ENCODE results near the gene PLPPR1. TPM values are rescaled to one million over a fixed set of nuclear protein-coding genes. Genes with fewer than 3 reads are reported as not detected.

The PLPPR1 gene
- total and polyA plus RNA-seq, 2 donors (not counting 1 experiment from before 2014, with no cell fraction given), result not detected

DNA sequence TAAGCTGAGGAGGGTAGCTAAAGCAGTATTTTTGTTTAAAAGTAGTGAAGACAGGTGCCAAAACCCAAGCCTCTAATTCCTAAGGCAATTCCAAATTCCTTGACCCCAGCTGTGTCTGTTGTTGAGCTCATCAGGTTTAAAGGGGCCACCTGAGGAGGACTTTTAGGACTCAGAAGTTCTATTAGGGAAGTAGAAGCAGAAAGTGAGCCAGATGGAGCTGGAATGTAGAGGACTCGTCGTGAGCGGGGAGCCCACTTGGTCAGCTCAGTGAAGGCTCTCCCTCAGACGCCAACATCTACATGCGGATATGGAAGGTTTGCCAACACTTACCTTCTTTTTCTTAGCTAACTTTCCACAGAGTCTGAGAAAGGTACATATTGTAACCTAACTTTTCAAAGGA, 102.8 kb downstream of the PLPPR1 start:
- DNase-seq (ENCODE audit: low read depth in 2 of 2), result no peak
- TF ChIP-seq, protein P1, sequence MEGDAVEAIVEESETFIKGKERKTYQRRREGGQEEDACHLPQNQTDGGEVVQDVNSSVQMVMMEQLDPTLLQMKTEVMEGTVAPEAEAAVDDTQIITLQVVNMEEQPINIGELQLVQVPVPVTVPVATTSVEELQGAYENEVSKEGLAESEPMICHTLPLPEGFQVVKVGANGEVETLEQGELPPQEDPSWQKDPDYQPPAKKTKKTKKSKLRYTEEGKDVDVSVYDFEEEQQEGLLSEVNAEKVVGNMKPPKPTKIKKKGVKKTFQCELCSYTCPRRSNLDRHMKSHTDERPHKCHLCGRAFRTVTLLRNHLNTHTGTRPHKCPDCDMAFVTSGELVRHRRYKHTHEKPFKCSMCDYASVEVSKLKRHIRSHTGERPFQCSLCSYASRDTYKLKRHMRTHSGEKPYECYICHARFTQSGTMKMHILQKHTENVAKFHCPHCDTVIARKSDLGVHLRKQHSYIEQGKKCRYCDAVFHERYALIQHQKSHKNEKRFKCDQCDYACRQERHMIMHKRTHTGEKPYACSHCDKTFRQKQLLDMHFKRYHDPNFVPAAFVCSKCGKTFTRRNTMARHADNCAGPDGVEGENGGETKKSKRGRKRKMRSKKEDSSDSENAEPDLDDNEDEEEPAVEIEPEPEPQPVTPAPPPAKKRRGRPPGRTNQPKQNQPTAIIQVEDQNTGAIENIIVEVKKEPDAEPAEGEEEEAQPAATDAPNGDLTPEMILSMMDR (conservative IDR thresholded peaks at IDR 0.05 in 1 of 2, IDR thresholded peaks at IDR 0.05 in 1 of 2; ENCODE audit: low read depth in 1 of 2, low read length in 2 of 2), result no peak
- TF ChIP-seq EZH2 (IDR thresholded peaks at IDR 0.05; ENCODE audit: low read length, missing control alignments), result no peak
- H3K4me1 ChIP-seq (ENCODE audit: control insufficient read depth, extremely low read depth, insufficient read depth, low read length), result no peaks in the 10 kb centered on the region
- H3K4me2 ChIP-seq (ENCODE audit: extremely low read depth, insufficient read depth, low read length), result no peak overlapping the region
- no peak overlapping the region for H3K4me3 ChIP-seq (replicated peaks in 1 of 4; ENCODE audit: control extremely low read depth in 1 of 4, insufficient read depth in 1 of 4, low read depth in 3 of 4, low read length in 4 of 4)
- H2AFZ ChIP-seq (ENCODE audit: low read length), result no peak overlapping the region
- no peaks in the 10 kb centered on the region for H3K79me2 ChIP-seq (ENCODE audit: control insufficient read depth, insufficient read depth, low read length)
- H3K9ac ChIP-seq (ENCODE audit: insufficient read depth, low read length), result no peak overlapping the region
- no peak overlapping the region for H3K27ac ChIP-seq (ENCODE audit: insufficient read depth, low read length)
- H3K36me3 ChIP-seq (ENCODE audit: control insufficient read depth, insufficient read depth, low read length), result no peaks in the 10 kb centered on the region
- H3K27me3 ChIP-seq (ENCODE audit: control insufficient read depth, insufficient read depth, low read length), result no peaks in the 10 kb centered on the region
- H3K9me3 ChIP-seq (ENCODE audit: control insufficient read depth, insufficient read depth, low read depth, low read length), result no peaks in the 10 kb centered on the region
- no peaks in the 10 kb centered on the region for H4K20me1 ChIP-seq (ENCODE audit: control insufficient read depth, extremely low read depth, insufficient read depth, low read length)

DNA sequence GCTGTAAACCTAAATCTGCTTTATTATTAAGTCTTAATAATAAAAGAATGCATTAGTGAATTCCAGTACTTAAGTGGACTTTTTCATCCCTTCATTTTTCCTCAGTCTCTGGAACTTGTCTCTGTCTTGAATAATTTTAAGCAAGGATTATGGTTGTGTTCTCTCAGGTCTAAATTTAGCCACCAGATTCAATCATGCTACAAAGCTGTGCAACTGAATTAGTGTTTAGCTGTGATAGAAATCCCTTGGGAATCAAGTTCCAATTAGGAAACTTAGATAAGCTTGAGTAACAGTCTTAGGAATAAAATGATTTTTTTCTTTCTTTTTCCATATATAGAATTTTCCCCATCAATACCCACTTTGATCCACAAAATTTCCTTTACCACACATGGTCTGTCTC, 104.3 kb downstream of the PLPPR1 start:
- Histone ChIP-seq H2AFZ (ENCODE audit: low read length) (no peak overlapping the region), H3K9ac (ENCODE audit: insufficient read depth, low read length) (no peak overlapping the region), H3K4me2 (ENCODE audit: extremely low read depth, insufficient read depth, low read length) (no peak overlapping the region), H3K79me2 (ENCODE audit: control insufficient read depth, insufficient read depth, low read length) (no peaks in the 10 kb centered on the region), H3K36me3 (ENCODE audit: control insufficient read depth, insufficient read depth, low read length) (no peaks in the 10 kb centered on the region), H3K9me3 (ENCODE audit: control insufficient read depth, insufficient read depth, low read depth, low read length) (no peaks in the 10 kb centered on the region), H3K27ac (ENCODE audit: insufficient read depth, low read length) (no peak overlapping the region), H3K4me3 (replicated peaks in 1 of 4; ENCODE audit: control extremely low read depth in 1 of 4, insufficient read depth in 1 of 4, low read depth in 3 of 4, low read length in 4 of 4) (no peak overlapping the region), H3K4me1 (ENCODE audit: control insufficient read depth, extremely low read depth, insufficient read depth, low read length) (no peaks in the 10 kb centered on the region), H4K20me1 (ENCODE audit: control insufficient read depth, extremely low read depth, insufficient read depth, low read length) (no peaks in the 10 kb centered on the region), H3K27me3 (ENCODE audit: control insufficient read depth, insufficient read depth, low read length) (no peaks in the 10 kb centered on the region)
- no peak for TF ChIP-seq EZH2 (IDR thresholded peaks at IDR 0.05; ENCODE audit: low read length, missing control alignments)
- TF ChIP-seq, protein P1 (conservative IDR thresholded peaks at IDR 0.05 in 1 of 2, IDR thresholded peaks at IDR 0.05 in 1 of 2; ENCODE audit: low read depth in 1 of 2, low read length in 2 of 2), result no peak
- no peak for DNase-seq (ENCODE audit: low read depth in 2 of 2)

- Histone ChIP-seq H4K20me1 (ENCODE audit: control insufficient read depth, extremely low read depth, insufficient read depth, low read length) (no peaks in the 10 kb centered on the region), H3K79me2 (ENCODE audit: control insufficient read depth, insufficient read depth, low read length) (no peaks in the 10 kb centered on the region), H3K4me1 (ENCODE audit: control insufficient read depth, extremely low read depth, insufficient read depth, low read length) (no peaks in the 10 kb centered on the region), H3K9ac (ENCODE audit: insufficient read depth, low read length) (no peak overlapping the region), H3K4me3 (replicated peaks in 1 of 4; ENCODE audit: control extremely low read depth in 1 of 4, insufficient read depth in 1 of 4, low read depth in 3 of 4, low read length in 4 of 4) (no peak overlapping the region), H3K27ac (ENCODE audit: insufficient read depth, low read length) (no peak overlapping the region), H3K27me3 (ENCODE audit: control insufficient read depth, insufficient read depth, low read length) (no peaks in the 10 kb centered on the region), H3K9me3 (ENCODE audit: control insufficient read depth, insufficient read depth, low read depth, low read length) (no peaks in the 10 kb centered on the region), H2AFZ (ENCODE audit: low read length) (no peak overlapping the region), H3K4me2 (ENCODE audit: extremely low read depth, insufficient read depth, low read length) (no peak overlapping the region), H3K36me3 (ENCODE audit: control insufficient read depth, insufficient read depth, low read length) (no peaks in the 10 kb centered on the region)
- TF ChIP-seq, protein P1 (conservative IDR thresholded peaks at IDR 0.05 in 1 of 2, IDR thresholded peaks at IDR 0.05 in 1 of 2; ENCODE audit: low read depth in 1 of 2, low read length in 2 of 2), result no peak
- no peak for TF ChIP-seq EZH2 (IDR thresholded peaks at IDR 0.05; ENCODE audit: low read length, missing control alignments)
- no peak for DNase-seq (ENCODE audit: low read depth in 2 of 2)
Measured at GRCh38 chr9:101138509-101138908, 110.0 kb downstream of the PLPPR1 start.
